Keratinocyte (primary cell): ENCODE results near the gene EIF2S2.

Source experiments
- EZH2 ChIP-seq: IDR thresholded peaks from one replicate; pipeline ENCODE4 v1.6.1; 2012; ENCODE audit warnings: inconsistent platforms, mild to moderate bottlenecking, low read length, moderate library complexity
- TF ChIP-seq, protein P1 (sequence below), 3 experiments: IDR thresholded peaks in 1 of 3; conservative IDR thresholded peaks in 1 of 3; optimal IDR thresholded peaks in 1 of 3; 2 replicates in 2 of 3; 3 replicates in 1 of 3; pipeline versions ENCODE3 to v1.5.1; 2011; ENCODE audit warnings: low read length in 3 of 3, mild to moderate bottlenecking in 3 of 3, moderate library complexity in 2 of 3, control low read depth in 1 of 3, inconsistent platforms in 1 of 3; ENCODE audit not compliant: insufficient read depth in 2 of 3; ENCODE audit errors: extremely low read depth in 1 of 3

DNA sequence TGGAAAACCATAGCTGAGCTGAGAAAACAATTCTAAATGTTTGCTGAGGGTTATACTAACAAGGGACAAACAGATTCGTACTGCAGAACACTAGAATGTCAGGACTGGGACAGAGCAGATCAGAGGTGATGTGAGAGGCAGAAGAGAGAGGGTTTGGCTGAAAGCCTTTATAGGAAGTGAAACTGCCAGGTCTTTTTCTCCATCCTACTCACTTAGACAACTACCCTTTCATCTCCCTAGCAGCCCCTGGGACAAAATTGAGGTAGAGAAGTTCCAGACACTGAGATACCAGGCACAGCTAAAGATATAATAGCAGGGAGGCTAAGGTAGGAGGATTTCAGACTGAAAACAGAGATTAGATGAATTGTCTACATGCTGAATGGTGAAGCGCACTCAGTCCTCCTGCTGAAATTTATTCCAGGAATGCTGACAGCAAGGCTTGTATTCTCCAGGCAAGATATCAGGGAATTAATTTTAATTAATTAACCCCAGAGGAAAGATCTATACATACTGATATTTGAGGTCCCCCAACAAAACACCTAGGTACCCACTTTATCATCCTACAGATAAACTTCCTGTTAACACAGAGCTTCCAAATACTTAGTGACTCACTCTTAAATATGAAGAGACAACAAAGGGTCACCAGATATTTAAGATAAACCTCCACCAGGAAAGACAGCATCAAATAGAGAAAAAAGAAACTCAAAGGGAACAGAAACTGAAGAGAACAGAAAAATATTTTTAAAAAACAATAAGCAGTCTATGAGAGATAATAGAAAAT, 12.6 kb upstream of the EIF2S2 start:
- TF ChIP-seq, protein P1, sequence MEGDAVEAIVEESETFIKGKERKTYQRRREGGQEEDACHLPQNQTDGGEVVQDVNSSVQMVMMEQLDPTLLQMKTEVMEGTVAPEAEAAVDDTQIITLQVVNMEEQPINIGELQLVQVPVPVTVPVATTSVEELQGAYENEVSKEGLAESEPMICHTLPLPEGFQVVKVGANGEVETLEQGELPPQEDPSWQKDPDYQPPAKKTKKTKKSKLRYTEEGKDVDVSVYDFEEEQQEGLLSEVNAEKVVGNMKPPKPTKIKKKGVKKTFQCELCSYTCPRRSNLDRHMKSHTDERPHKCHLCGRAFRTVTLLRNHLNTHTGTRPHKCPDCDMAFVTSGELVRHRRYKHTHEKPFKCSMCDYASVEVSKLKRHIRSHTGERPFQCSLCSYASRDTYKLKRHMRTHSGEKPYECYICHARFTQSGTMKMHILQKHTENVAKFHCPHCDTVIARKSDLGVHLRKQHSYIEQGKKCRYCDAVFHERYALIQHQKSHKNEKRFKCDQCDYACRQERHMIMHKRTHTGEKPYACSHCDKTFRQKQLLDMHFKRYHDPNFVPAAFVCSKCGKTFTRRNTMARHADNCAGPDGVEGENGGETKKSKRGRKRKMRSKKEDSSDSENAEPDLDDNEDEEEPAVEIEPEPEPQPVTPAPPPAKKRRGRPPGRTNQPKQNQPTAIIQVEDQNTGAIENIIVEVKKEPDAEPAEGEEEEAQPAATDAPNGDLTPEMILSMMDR (optimal IDR thresholded peaks at IDR 0.05 in 1 of 3, IDR thresholded peaks at IDR 0.05 in 1 of 3, conservative IDR thresholded peaks at IDR 0.05 in 1 of 3; ENCODE audit: extremely low read depth in 1 of 3, insufficient read depth in 2 of 3, low read length in 3 of 3) = no peak
- TF ChIP-seq EZH2 = no peak
